SK-N-SH treated with all-trans-retinoic acid at 6 μM for 48 hours (cell line): Measurements from ENCODE around the gene CACNA1B.

Experiments
- ATAC-seq: fragments of 200-7000 bp; cut with Tn5 transposase; 3 replicates; pipeline ENCODE4 v1.9.1; 2020; ENCODE audit warnings: mild to moderate bottlenecking, moderate library complexity
- ARNTL ChIP-seq: fragments of 450-650 bp; formaldehyde crosslinking; IDR thresholded peaks from 2 replicates; pipeline ENCODE4 v1.5.0; 2020; ENCODE audit warnings: low read depth, mild to moderate bottlenecking, moderate library complexity, borderline replicate concordance
- BACH2 ChIP-seq: fragments of 250-450 bp; sonication (Bioruptor Pico); IDR thresholded peaks from 2 replicates; pipeline ENCODE4 v1.9.0; 2021; ENCODE audit warnings: mild to moderate bottlenecking, borderline replicate concordance
- CREB5 ChIP-seq: fragments of 250-450 bp; sonication (Bioruptor Pico); IDR thresholded peaks from 2 replicates; pipeline ENCODE4 v1.5.1; 2020; ENCODE audit warnings: low read depth, mild to moderate bottlenecking, moderate library complexity
- CSDC2 ChIP-seq: fragments of 250-450 bp; sonication (Bioruptor Pico); IDR thresholded peaks from 2 replicates; pipeline ENCODE4 v1.5.0; 2020; ENCODE audit warnings: mild to moderate bottlenecking, moderate library complexity
- CSRNP3 ChIP-seq: fragments of 250-450 bp; sonication (Bioruptor Pico); IDR thresholded peaks from 2 replicates; pipeline ENCODE4 v1.5.1; 2021; ENCODE audit warnings: mild to moderate bottlenecking, moderate library complexity
- ESRRG ChIP-seq: fragments of 250-450 bp; sonication (Bioruptor Pico); IDR thresholded peaks from 2 replicates; pipeline ENCODE4 v1.6.1; 2021; ENCODE audit warnings: mild to moderate bottlenecking
- ISL1 ChIP-seq: fragments of 250-450 bp; sonication (Bioruptor Pico); IDR thresholded peaks from 2 replicates; pipeline ENCODE4 v2.1.2; 2022; ENCODE audit warnings: mild to moderate bottlenecking, moderate library complexity
- OSR1 ChIP-seq: fragments of 250-450 bp; sonication (Bioruptor Pico); IDR thresholded peaks from 2 replicates; pipeline ENCODE4 v1.8.0; 2022; ENCODE audit warnings: moderate library complexity, mild to moderate bottlenecking, inconsistent platforms
- PATZ1 ChIP-seq: fragments of 250-450 bp; sonication (Bioruptor Pico); IDR thresholded peaks from 2 replicates; pipeline ENCODE4 v1.8.0; 2020; ENCODE audit warnings: mild to moderate bottlenecking, moderate library complexity, borderline replicate concordance
- POU6F1 ChIP-seq: fragments of 250-450 bp; sonication (Bioruptor Pico); IDR thresholded peaks from 2 replicates; pipeline ENCODE4 v1.8.0; 2021; ENCODE audit warnings: low read depth, mild to moderate bottlenecking, moderate library complexity, borderline replicate concordance
- PPARA ChIP-seq: fragments of 250-450 bp; sonication (Bioruptor Pico); IDR thresholded peaks from 2 replicates; pipeline ENCODE4 v1.5.0; 2020; ENCODE audit warnings: mild to moderate bottlenecking, borderline replicate concordance
- RARB ChIP-seq: fragments of 250-450 bp; sonication (Bioruptor Pico); IDR thresholded peaks from 2 replicates; pipeline ENCODE4 v1.8.0; 2021; ENCODE audit warnings: mild to moderate bottlenecking, moderate library complexity
- SNAI2 ChIP-seq: fragments of 250-450 bp; sonication (Bioruptor Pico); IDR thresholded peaks from 2 replicates; pipeline ENCODE4 v1.5.0; 2020; ENCODE audit warnings: mild to moderate bottlenecking, moderate library complexity
- TCF4 ChIP-seq: fragments of 250-450 bp; sonication (Bioruptor Pico); IDR thresholded peaks from 2 replicates; pipeline ENCODE4 v1.8.0; 2021; ENCODE audit warnings: mild to moderate bottlenecking, moderate library complexity, borderline replicate concordance
- TOX ChIP-seq: fragments of 250-450 bp; sonication (Bioruptor Pico); IDR thresholded peaks from 2 replicates; pipeline ENCODE4 v1.8.0; 2021; ENCODE audit warnings: mild to moderate bottlenecking, moderate library complexity, borderline replicate concordance
- ZC3H10 ChIP-seq: fragments of 250-450 bp; sonication (Bioruptor Pico); IDR thresholded peaks from 2 replicates; pipeline ENCODE4 v1.5.1; 2021; ENCODE audit warnings: mild to moderate bottlenecking, moderate library complexity
- ZFP3 ChIP-seq: fragments of 250-450 bp; sonication (Bioruptor Pico); IDR thresholded peaks from 2 replicates; pipeline ENCODE4 v1.5.0; 2020; ENCODE audit warnings: mild to moderate bottlenecking, moderate library complexity
- ZFP30 ChIP-seq: fragments of 450-650 bp; formaldehyde crosslinking; IDR thresholded peaks from 2 replicates; pipeline ENCODE4 v1.5.0; 2022; ENCODE audit warnings: mild to moderate bottlenecking, moderate library complexity
- ZNF70 ChIP-seq: fragments of 450-650 bp; formaldehyde crosslinking; IDR thresholded peaks from 2 replicates; pipeline ENCODE4 v1.5.0; 2020; ENCODE audit warnings: mild to moderate bottlenecking, moderate library complexity
- ZNF8 ChIP-seq: fragments of 450-650 bp; formaldehyde crosslinking; IDR thresholded peaks from 2 replicates; pipeline ENCODE4 v1.5.0; 2020; ENCODE audit warnings: mild to moderate bottlenecking, moderate library complexity

CACNA1B gene

GRCh38 chr9:137837345-137838278 is 40.0 kb upstream of the CACNA1B start:
- no peak for TF ChIP-seq CSDC2 (CRISPR knock-in tag)
- no peak for TF ChIP-seq CSRNP3 (CRISPR knock-in tag)
- TF ChIP-seq PATZ1 (CRISPR knock-in tag), result no peak
- no peak for TF ChIP-seq CREB5 (CRISPR knock-in tag)
- TF ChIP-seq POU6F1, result no peak
- no peak for TF ChIP-seq BACH2 (CRISPR knock-in tag)
- TF ChIP-seq ARNTL (CRISPR knock-in tag), result no peak
- no peak for TF ChIP-seq RARB (CRISPR knock-in tag)
- no peak for TF ChIP-seq ZFP3 (CRISPR knock-in tag)
- no peak; the same call in 1 of the 3 replicates for ATAC-seq

GRCh38 chr9:137838576-137838975 is 39.0 kb upstream of the CACNA1B start:
- TF ChIP-seq TCF4 (CRISPR knock-in tag) (no peak), SNAI2 (CRISPR knock-in tag) (no peak), ZFP30 (no peak)
- TF ChIP-seq, all 23 proteins: peak for 0
- ATAC-seq, result no peak

- no peak for ATAC-seq
- TF ChIP-seq ARNTL (CRISPR knock-in tag) (no peak), ZC3H10 (CRISPR knock-in tag) (no peak), SNAI2 (CRISPR knock-in tag) (no peak), ZNF8 (CRISPR knock-in tag) (no peak), ZFP3 (CRISPR knock-in tag) (no peak), CSDC2 (CRISPR knock-in tag) (no peak), ISL1 (CRISPR knock-in tag) (no peak), ZNF70 (no peak), POU6F1 (no peak), TOX (CRISPR knock-in tag) (no peak), CREB5 (CRISPR knock-in tag) (no peak), PATZ1 (CRISPR knock-in tag) (no peak), OSR1 (no peak), PPARA (no peak), ESRRG (no peak)
Observed at GRCh38 chr9:137843355-137843754, 34.2 kb upstream of the CACNA1B start.
